ENCODE measurements around the gene CHST14. TPM values are rescaled to one million over a fixed set of nuclear protein-coding genes. Genes with fewer than 3 reads are reported as not detected.

The CHST14 gene
- total RNA-seq, 1 experiment from 2014 or later: 11.5 TPM

GRCh38 chr15:40427188-40427587, 43.6 kb upstream of the CHST14 start:
- peaks cover 22% of the 10 kb centered on the region for H3K27me3 Mint-ChIP-seq (ENCODE audit: unreplicated experiment)
- H3K4me1 Mint-ChIP-seq (ENCODE audit: low read depth, unreplicated experiment): no peaks in the 10 kb centered on the region
- no peak overlapping the region for H3K4me3 Mint-ChIP-seq (ENCODE audit: low read depth, unreplicated experiment)
- H3K9me3 Mint-ChIP-seq (ENCODE audit: low read depth, unreplicated experiment): no peaks in the 10 kb centered on the region
- DNase-seq: no peak
- CTCF ChIA-PET: no interaction called here
- intact Hi-C loops (cut with micrococcal nuclease; ENCODE audit: unreplicated experiment): no loop called here
- no TSS peak for BruUV-seq (replicated peaks)
- H3K27ac Mint-ChIP-seq (ENCODE audit: unreplicated experiment): no peak overlapping the region
- no peak for TF ChIP-seq CTCF (IDR thresholded peaks at IDR 0.05; ENCODE audit: unreplicated experiment)
- no peaks in the 10 kb centered on the region for H3K36me3 Mint-ChIP-seq (ENCODE audit: insufficient read depth, unreplicated experiment)

DNA sequence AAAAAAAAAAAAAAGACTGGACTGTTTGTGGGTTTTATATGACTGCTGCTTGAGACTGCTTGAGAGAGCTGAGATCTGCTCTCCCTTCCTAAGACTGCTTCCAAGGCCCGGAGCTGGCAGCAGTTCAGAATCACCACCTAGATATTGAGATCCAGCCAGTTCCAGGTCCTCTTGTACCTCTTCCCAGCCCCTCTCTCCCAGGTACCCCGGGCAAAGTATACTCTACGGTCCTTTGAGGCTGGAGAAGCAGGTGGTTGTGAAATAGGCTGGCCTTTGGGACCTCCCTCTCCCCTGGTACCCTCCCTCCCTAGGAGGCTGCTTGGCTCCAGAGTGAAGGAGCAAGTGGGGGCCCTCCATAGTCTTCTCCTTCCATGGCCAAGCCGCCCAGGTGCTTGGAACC, 42.6 kb upstream of the CHST14 start:
- CTCF ChIA-PET: no interaction called here
- no peak for TF ChIP-seq CTCF (IDR thresholded peaks at IDR 0.05; ENCODE audit: unreplicated experiment)
- no peak overlapping the region for H3K27ac Mint-ChIP-seq (ENCODE audit: unreplicated experiment)
- peaks cover 24% of the 10 kb centered on the region for H3K27me3 Mint-ChIP-seq (ENCODE audit: unreplicated experiment)
- H3K4me1 Mint-ChIP-seq (ENCODE audit: low read depth, unreplicated experiment): no peaks in the 10 kb centered on the region
- H3K9me3 Mint-ChIP-seq (ENCODE audit: low read depth, unreplicated experiment): no peaks in the 10 kb centered on the region
- BruUV-seq (replicated peaks): no TSS peak
- no peaks in the 10 kb centered on the region for H3K36me3 Mint-ChIP-seq (ENCODE audit: insufficient read depth, unreplicated experiment)
- intact Hi-C loops (cut with micrococcal nuclease; ENCODE audit: unreplicated experiment): no loop called here
- H3K4me3 Mint-ChIP-seq (ENCODE audit: low read depth, unreplicated experiment): no peak overlapping the region
- DNase-seq: no peak

DNA sequence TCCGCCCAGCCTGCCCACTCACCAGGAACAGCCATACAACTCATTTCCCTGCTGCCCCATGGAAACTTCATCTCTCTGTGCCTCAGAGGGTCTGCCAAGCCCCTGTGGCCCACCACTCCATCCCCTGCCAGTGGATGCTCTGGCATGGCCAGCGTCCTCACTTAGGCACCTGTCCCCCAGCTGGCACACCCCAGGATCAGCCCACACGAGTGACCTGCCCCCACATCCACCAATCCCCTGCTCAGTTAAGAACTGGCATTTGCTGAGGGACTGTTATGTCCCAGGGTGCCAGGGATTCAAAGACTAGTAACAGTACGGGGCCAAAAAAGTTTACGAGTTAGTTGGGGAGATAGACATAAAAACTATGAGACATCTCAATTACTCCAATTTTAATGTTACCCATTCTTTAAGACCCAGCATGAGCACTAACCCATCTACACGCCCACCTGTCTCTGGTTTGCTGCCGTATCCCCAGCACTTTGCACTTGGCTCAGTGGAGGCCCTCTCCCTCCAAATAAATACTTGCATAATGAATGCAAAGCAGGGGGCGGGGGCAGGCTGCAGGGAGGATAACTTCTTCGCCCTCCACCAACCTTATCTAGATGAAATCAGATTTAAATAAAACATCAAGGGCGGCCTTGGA, 41.6 kb upstream of the CHST14 start:
- no peak overlapping the region for H3K27ac Mint-ChIP-seq (ENCODE audit: unreplicated experiment)
- BruUV-seq (replicated peaks): no TSS peak
- no peaks in the 10 kb centered on the region for H3K36me3 Mint-ChIP-seq (ENCODE audit: insufficient read depth, unreplicated experiment)
- H3K4me1 Mint-ChIP-seq (ENCODE audit: low read depth, unreplicated experiment): no peaks in the 10 kb centered on the region
- CTCF ChIA-PET: interaction anchor here (1.3 kb wide), 1 partner anchor 10 kb away, joined by 3 read pairs; no protein-coding TSS in a partner anchor
- no peaks in the 10 kb centered on the region for H3K9me3 Mint-ChIP-seq (ENCODE audit: low read depth, unreplicated experiment)
- no peak for DNase-seq
- intact Hi-C loops (cut with micrococcal nuclease; ENCODE audit: unreplicated experiment): no loop called here
- peaks cover 34% of the 10 kb centered on the region for H3K27me3 Mint-ChIP-seq (ENCODE audit: unreplicated experiment)
- TF ChIP-seq CTCF (IDR thresholded peaks at IDR 0.05; ENCODE audit: unreplicated experiment): no peak
- H3K4me3 Mint-ChIP-seq (ENCODE audit: low read depth, unreplicated experiment): no peak overlapping the region

GRCh38 chr15:40430271-40430805, 40.4 kb upstream of the CHST14 start:
- no peak overlapping the region for H3K4me3 Mint-ChIP-seq (ENCODE audit: low read depth, unreplicated experiment)

More at GRCh38 chr15:40430271-40430805, 40.4 kb upstream of the CHST14 start:
- Mint-ChIP-seq H3K36me3 (ENCODE audit: insufficient read depth, unreplicated experiment) (no peaks in the 10 kb centered on the region), H3K27ac (ENCODE audit: unreplicated experiment) (no peak overlapping the region), H3K9me3 (ENCODE audit: low read depth, unreplicated experiment) (no peaks in the 10 kb centered on the region), H3K27me3 (ENCODE audit: unreplicated experiment) (peaks cover 38% of the 10 kb centered on the region), H3K4me1 (ENCODE audit: low read depth, unreplicated experiment) (peaks cover under 1% of the 10 kb centered on the region)
- no TSS peak for BruUV-seq (replicated peaks)
- no peak for TF ChIP-seq CTCF (IDR thresholded peaks at IDR 0.05; ENCODE audit: unreplicated experiment)
- no peak for DNase-seq
- CTCF ChIA-PET: interaction anchor here (1.3 kb wide), 1 partner anchor 9 kb away, joined by 3 read pairs; no protein-coding TSS in a partner anchor
- intact Hi-C loops (cut with micrococcal nuclease; ENCODE audit: unreplicated experiment): no loop called here
